Middle frontal gyrus (tissue), 1 donor: ENCODE results near the gene EBF3.

Experiments used
- DNase-seq: peaks from one replicate; pipeline ENCODE4 v3.0.0-alpha.2; 2015; ENCODE audit warnings: low spot score; ENCODE audit errors: extremely low spot score

EBF3 gene

GRCh38 chr10:129839285-129840195 is 124.5 kb downstream of the EBF3 start:
- no peak for DNase-seq

- DNase-seq = no peak
Observed at GRCh38 chr10:129838794-129839193, 125.3 kb downstream of the EBF3 start.

- no peak for DNase-seq
Observed at GRCh38 chr10:129837909-129838582, 126.0 kb downstream of the EBF3 start.

- no peak for DNase-seq
Observed at GRCh38 chr10:129836253-129836652, 127.8 kb downstream of the EBF3 start.

- DNase-seq = no peak
Observed at GRCh38 chr10:129833994-129834739, 129.9 kb downstream of the EBF3 start.

GRCh38 chr10:129833468-129833950 is 130.6 kb downstream of the EBF3 start:
- DNase-seq = no peak

GRCh38 chr10:129832573-129833467 is 131.3 kb downstream of the EBF3 start:
- DNase-seq = no peak

- DNase-seq = no peak
Observed at GRCh38 chr10:129831150-129831549, 132.9 kb downstream of the EBF3 start.

GRCh38 chr10:129825826-129826225 is 138.2 kb downstream of the EBF3 start:
- no peak for DNase-seq

- no peak for DNase-seq
Observed at GRCh38 chr10:129825221-129825620, 138.9 kb downstream of the EBF3 start.

GRCh38 chr10:129820451-129820850 is 143.6 kb downstream of the EBF3 start:
- no peak for DNase-seq

- DNase-seq = no peak
Observed at GRCh38 chr10:129816656-129817045, 147.4 kb downstream of the EBF3 start.

GRCh38 chr10:129815898-129816655 is 148.0 kb downstream of the EBF3 start:
- DNase-seq = no peak

GRCh38 chr10:129814681-129815646 is 149.1 kb downstream of the EBF3 start:
- DNase-seq = no peak

- DNase-seq = no peak
Observed at GRCh38 chr10:129812398-129812797, 151.7 kb downstream of the EBF3 start.

GRCh38 chr10:129811208-129811607 is 152.9 kb downstream of the EBF3 start:
- DNase-seq = no peak

GRCh38 chr10:129809841-129810240 is 154.2 kb downstream of the EBF3 start:
- DNase-seq = no peak

- no peak for DNase-seq
Observed at GRCh38 chr10:129809431-129809830, 154.6 kb downstream of the EBF3 start.
